T47D (cell line): ENCODE data around the gene EEF1E1.
A peak's percentile ranks its signal among the peaks of the same experiment; 100 is the strongest.
"Not testable (repeated sequence)": the region's sequence is repeated elsewhere in the genome, so short reads cannot be mapped to it uniquely, and the experiment has no call there.

Source experiments
- DNase-seq, 2 experiments: peaks; one replicate each; pipeline versions ENCODE4 v3.0.0 to v3.0.0-alpha.2; 2011 to 2012; ENCODE audit warnings: low read depth in 1 of 2, low spot score in 1 of 2
- JUND ChIP-seq: IDR thresholded peaks from 2 replicates; pipeline ENCODE4 v1.6.1; 2012; ENCODE audit warnings: low read depth
- in situ Hi-C: cut with HindIII; loops from 2 replicates; pipeline ENCODE4 v1.10.0; 2016; ENCODE audit warnings: low sequenced_read_pairs, low pct_unique_long_range_greater_than_20kb

EEF1E1 gene

GRCh38 chr6:8066108-8066507, 36.2 kb downstream of the EEF1E1 start:
- in situ Hi-C loops = no loop called here
- peak in 1 of 2 experiments; percentile 18 for DNase-seq
- no peak for TF ChIP-seq JUND

- no peak for TF ChIP-seq JUND
- in situ Hi-C loops = no loop called here
- DNase-seq = no peak
These were observed 36.8 kb downstream of the EEF1E1 start for GRCh38 chr6:8065519-8065911.

DNA sequence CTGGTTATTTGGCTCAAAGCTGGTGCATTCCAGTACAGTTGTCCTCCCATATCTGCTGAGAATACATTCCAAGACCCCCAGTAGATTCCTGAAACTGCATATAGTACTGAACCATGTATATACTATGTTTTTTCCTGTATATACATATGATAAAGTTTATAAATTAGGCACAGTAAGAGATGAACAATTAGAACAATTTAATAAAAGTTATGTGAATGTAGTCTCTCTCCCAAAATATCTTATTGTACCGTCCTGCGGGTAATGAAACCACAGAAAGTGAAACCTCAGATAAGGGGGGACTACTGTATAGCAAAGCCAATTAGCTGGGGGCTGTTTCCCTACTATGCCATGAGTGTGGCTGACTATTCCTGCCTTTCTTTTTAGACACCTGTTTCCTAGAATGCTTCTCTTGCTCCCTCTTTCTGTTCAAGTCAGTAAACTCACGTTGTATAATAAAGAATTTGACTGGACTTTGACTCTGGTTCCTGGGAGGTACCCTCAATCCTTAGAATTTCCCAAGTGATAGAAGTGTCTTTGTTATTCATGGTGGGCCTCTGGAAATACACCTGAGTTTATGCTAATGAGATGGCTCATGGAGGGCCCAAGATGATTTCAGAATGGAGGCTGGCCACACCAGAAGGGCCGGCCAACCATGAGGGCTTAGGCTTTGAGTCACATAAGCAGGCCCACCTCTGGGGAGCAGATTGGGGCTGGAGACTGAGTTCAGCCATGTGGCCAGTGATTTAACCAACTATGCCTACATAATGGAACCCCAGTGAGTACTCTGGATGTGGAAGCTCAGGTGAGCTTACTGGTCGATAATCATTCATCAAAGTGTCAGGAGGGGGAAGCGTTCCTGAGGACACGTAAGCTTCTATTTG, 37.5 kb downstream of the EEF1E1 start:
- peak in 1 of 2 experiments; percentile 39 for DNase-seq
- in situ Hi-C loops = no loop called here
- no peak for TF ChIP-seq JUND

DNA sequence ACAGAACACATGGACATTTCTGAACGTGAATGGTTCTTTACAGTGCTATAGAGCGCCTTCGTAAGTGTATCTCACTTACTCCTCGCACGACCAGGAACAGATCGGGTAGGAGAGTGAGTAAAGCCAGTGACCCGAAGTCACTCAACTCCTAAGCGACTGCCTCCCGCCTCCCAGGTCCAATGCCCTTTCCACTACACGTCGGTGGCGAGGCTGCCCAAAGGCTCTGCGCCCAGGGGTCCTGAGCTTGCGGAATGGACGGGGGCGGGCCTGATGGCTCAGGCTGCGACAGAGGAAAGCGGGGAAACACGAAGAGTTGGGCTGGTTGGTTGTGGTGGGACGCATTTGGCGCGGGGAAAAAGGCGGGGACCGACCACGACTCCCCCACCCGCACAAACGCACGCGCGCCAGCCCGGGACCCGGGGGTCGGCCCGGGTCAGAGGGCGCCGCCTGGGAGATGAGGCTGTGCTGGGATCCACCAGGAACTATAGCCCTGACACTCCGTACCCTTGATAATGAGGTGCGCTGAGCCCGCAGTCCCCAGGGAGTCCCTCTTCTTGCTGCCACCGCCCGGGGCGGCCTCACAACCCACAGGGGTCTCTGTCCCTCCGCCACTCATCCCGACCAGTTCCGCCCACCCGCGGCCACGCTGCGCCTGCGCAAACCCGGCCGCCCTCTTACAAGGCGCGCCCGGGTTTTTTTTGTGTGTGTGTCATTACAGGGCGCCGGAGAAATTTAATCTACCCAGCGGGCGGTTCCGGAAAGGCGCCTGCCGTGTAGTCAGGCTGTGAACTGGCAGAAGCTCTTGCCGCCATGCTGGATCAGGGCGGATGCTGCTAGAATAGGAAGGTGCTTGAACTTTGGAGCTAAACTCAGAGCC, 38.3 kb downstream of the EEF1E1 start, which contains the start of gene BLOC1S5:
TSS of gene BLOC1S5 (minus strand) at position 629 of the 877 bp plus-strand sequence. CDS start at position 616, 13 bp downstream.
- in situ Hi-C loops = no loop called here

GRCh38 chr6:8061736-8062135, 40.6 kb downstream of the EEF1E1 start:
- in situ Hi-C loops = no loop called here
- no peak for DNase-seq
- no peak for TF ChIP-seq JUND

More for the DNA sequence above, 38.3 kb downstream of the EEF1E1 start, which contains the start of gene BLOC1S5:
- DNase-seq = peak; percentile 52 to 97
- no peak for TF ChIP-seq JUND

GRCh38 chr6:8060346-8060745, 42.0 kb downstream of the EEF1E1 start:
- no peak for TF ChIP-seq JUND
- no peak for DNase-seq
- in situ Hi-C loops = no loop called here

DNA sequence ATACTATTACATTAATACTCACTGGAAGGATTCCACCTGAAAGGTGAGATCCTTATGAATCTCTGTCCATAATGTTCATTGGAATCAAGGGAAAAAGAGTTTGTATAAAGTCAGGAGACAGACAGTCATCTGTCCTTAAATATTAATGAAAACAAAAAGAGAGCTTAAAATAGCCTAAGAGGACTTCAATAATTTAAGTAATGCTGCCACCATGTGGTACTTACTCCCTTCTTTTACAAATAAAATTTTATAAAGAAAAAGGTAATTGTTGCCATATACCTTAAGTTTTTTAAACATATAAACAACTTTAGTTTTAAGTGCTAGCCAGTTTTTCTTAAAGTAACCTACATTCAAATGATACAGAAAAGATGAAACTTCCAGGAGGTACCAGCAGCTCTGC, 43.2 kb downstream of the EEF1E1 start:
- in situ Hi-C loops = no loop called here
- DNase-seq = peak in 1 of 2 experiments; percentile 36
- no peak for TF ChIP-seq JUND

DNA sequence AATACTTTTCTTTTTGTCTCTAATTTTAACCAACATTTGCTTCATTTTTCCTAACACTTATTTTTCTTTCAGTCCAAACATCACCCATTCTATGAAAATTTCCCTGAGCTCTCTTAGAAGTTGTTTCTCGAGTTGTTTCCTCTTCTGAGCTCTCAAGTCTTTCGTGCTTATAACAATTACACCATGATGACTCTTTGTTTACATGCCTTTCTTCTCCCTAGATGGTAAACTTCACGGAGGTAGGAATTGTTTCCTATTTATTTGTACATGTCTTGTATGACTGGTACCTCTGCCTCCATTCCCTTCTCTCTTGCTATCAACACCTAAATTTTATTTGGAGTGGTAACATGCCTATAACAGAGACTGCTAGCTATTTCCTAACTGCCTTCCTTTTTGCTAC, 44.6 kb downstream of the EEF1E1 start:
- in situ Hi-C loops = no loop called here
- DNase-seq = no peak
- no peak for TF ChIP-seq JUND

GRCh38 chr6:8057263-8057662, 45.1 kb downstream of the EEF1E1 start:
- TF ChIP-seq JUND = no peak
- DNase-seq = no peak
- in situ Hi-C loops = no loop called here

- DNase-seq = no peak
- in situ Hi-C loops = no loop called here
These were observed 48.1 kb downstream of the EEF1E1 start for GRCh38 chr6:8054276-8054675.

GRCh38 chr6:8047541-8048292, 54.6 kb downstream of the EEF1E1 start:
- no peak for TF ChIP-seq JUND
- DNase-seq = no peak
- in situ Hi-C loops = no loop called here

More at GRCh38 chr6:8054276-8054675, 48.1 kb downstream of the EEF1E1 start:
- no peak for TF ChIP-seq JUND

DNA sequence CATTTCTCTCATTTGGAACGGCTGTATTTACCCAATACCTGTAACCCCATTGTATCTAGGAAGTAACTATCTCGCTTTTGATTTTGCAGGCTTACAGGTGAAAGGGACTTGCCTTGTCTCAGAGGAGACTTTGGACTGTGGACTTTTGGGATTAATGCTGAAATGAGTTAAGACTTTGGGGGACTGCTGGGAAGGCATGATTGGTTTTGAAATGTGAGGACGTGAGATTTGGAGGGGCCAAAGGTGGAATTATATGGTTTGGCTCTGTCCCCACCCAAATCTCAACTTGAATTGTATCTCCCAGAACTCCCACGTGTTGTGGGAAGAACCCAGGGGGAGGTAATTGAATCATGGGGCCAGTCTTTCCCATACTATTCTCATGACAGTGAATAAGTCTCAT, 56.6 kb downstream of the EEF1E1 start:
- DNase-seq, in situ Hi-C loops: not testable (repeated sequence)

GRCh38 chr6:8043221-8043620, 59.1 kb downstream of the EEF1E1 start:
- DNase-seq = no peak
- in situ Hi-C loops = no loop called here
- TF ChIP-seq JUND = no peak
